ENCODE data around the gene SLC35G2.

The SLC35G2 gene

DNA sequence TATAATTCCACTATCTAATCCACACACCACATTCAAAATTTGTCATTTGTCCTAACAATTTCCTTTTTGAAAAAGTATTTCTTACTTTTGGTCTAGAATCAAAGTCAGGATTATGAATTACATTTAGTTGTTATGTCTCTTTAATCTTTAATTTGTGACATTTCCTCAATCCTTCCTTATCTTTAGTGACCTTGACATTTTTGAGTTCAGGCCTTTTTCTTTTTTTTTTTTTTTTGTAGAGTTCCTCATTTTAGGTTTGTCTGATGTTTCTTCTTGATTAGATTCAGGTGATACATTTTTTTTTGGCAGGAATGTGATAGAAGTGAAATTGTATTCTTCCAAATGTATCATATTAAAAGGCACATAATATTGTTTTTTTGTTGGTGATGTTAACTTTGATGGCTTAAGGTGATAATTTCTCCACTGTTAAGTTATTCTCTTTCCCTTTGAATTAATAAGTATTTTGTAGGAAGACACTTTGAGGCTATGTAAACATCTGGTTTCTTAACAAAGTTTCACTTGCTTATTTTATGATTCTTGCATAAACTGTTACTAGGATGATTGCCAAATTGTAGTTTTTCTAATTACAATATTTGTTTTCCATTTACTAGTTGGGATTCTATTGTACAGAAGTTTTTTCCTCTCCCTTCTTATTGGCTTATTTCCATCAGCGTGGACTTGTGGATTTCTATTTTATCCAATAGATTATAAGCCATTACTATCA, 16.3 kb downstream of the SLC35G2 start:
- H3K4me3 ChIP-seq (ENCODE audit: insufficient read length, low read depth): no peak overlapping the region
- no peak for TF ChIP-seq SUZ12 (IDR thresholded peaks at IDR 0.05; ENCODE audit: extremely low read depth, insufficient read depth, insufficient read length)
- TF ChIP-seq YY1 (IDR thresholded peaks at IDR 0.05; ENCODE audit: insufficient read depth, insufficient read length): no peak
- TF ChIP-seq ZNF274 (IDR thresholded peaks at IDR 0.05; ENCODE audit: low read depth, low read length): no peak
- H3K9me3 ChIP-seq (ENCODE audit: insufficient read depth, low read length): 0 out of 2 replicates have a peak, but pooled peaks cover 4% of the 10 kb centered on the region
- no peak overlapping the region for H3K9ac ChIP-seq (ENCODE audit: insufficient read length, low read depth)
- no peaks in the 10 kb centered on the region for H3K27me3 ChIP-seq (ENCODE audit: insufficient read depth, insufficient read length)
- H3K4me1 ChIP-seq (ENCODE audit: insufficient read depth, insufficient read length): no peaks in the 10 kb centered on the region
- H3K36me3 ChIP-seq (ENCODE audit: insufficient read depth, insufficient read length, low read length): no peaks in the 10 kb centered on the region
- no peak for DNase-seq (ENCODE audit: low read depth, low spot score)

GRCh38 chr3:136835813-136836510, 17.0 kb downstream of the SLC35G2 start:
- H3K9ac ChIP-seq (ENCODE audit: insufficient read length, low read depth): no peak overlapping the region

DNA sequence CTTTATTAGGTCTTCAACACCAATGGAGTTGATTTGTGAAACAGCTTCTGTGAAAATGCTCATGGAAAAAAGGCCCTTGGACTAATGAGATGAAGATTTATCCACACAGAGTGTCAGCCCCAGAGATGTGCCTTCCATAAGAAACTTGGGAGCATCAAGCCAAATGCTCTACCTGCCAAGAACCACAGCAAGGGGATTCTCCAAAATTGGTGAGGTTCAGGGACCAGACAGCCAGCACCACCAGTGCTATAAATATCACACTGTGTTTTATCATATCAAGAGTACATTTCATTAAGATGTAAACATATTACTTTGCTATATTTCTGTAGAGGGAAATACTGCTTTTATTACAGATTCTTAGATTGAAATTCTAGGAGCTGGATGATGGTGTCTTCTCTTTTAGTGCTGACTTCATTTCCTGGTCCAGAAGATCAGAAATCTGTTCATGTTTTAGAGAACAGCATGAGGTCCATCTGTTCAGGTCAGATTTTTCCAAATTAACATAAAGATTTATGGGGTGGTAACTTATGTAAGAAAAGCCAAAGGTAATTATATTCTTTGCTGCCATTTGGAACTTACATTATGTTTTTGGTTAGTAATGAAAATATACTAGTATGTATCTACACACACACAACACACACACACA, 17.7 kb downstream of the SLC35G2 start:
- TF ChIP-seq YY1 (IDR thresholded peaks at IDR 0.05; ENCODE audit: insufficient read depth, insufficient read length) (no peak), ZNF274 (IDR thresholded peaks at IDR 0.05; ENCODE audit: low read depth, low read length) (no peak), SUZ12 (IDR thresholded peaks at IDR 0.05; ENCODE audit: extremely low read depth, insufficient read depth, insufficient read length) (no peak)
- DNase-seq (ENCODE audit: low read depth, low spot score): no peak
- H3K4me3 ChIP-seq (ENCODE audit: insufficient read length, low read depth): no peak overlapping the region
- no peaks in the 10 kb centered on the region for H3K4me1 ChIP-seq (ENCODE audit: insufficient read depth, insufficient read length)
- no peaks in the 10 kb centered on the region for H3K27me3 ChIP-seq (ENCODE audit: insufficient read depth, insufficient read length)
- H3K9ac ChIP-seq (ENCODE audit: insufficient read length, low read depth): no peak overlapping the region
- no peaks in the 10 kb centered on the region for H3K36me3 ChIP-seq (ENCODE audit: insufficient read depth, insufficient read length, low read length)
- 0 out of 2 replicates have a peak, but pooled peaks cover 4% of the 10 kb centered on the region for H3K9me3 ChIP-seq (ENCODE audit: insufficient read depth, low read length)

More at GRCh38 chr3:136835813-136836510, 17.0 kb downstream of the SLC35G2 start:
- H3K4me3 ChIP-seq (ENCODE audit: insufficient read length, low read depth): no peak overlapping the region
- no peak for TF ChIP-seq YY1 (IDR thresholded peaks at IDR 0.05; ENCODE audit: insufficient read depth, insufficient read length)
- TF ChIP-seq SUZ12 (IDR thresholded peaks at IDR 0.05; ENCODE audit: extremely low read depth, insufficient read depth, insufficient read length): no peak
- TF ChIP-seq ZNF274 (IDR thresholded peaks at IDR 0.05; ENCODE audit: low read depth, low read length): no peak
- no peaks in the 10 kb centered on the region for H3K27me3 ChIP-seq (ENCODE audit: insufficient read depth, insufficient read length)
- no peak for DNase-seq (ENCODE audit: low read depth, low spot score)
- no peaks in the 10 kb centered on the region for H3K36me3 ChIP-seq (ENCODE audit: insufficient read depth, insufficient read length, low read length)
- 0 out of 2 replicates have a peak, but pooled peaks cover 4% of the 10 kb centered on the region for H3K9me3 ChIP-seq (ENCODE audit: insufficient read depth, low read length)
- H3K4me1 ChIP-seq (ENCODE audit: insufficient read depth, insufficient read length): no peaks in the 10 kb centered on the region

- H3K27me3 ChIP-seq (ENCODE audit: insufficient read depth, insufficient read length): no peaks in the 10 kb centered on the region
- H3K9ac ChIP-seq (ENCODE audit: insufficient read length, low read depth): no peak overlapping the region
- TF ChIP-seq SUZ12 (IDR thresholded peaks at IDR 0.05; ENCODE audit: extremely low read depth, insufficient read depth, insufficient read length) (no peak), ZNF274 (IDR thresholded peaks at IDR 0.05; ENCODE audit: low read depth, low read length) (no peak), YY1 (IDR thresholded peaks at IDR 0.05; ENCODE audit: insufficient read depth, insufficient read length) (no peak)
- H3K9me3 ChIP-seq (ENCODE audit: insufficient read depth, low read length): no peaks in the 10 kb centered on the region
- no peak overlapping the region for H3K4me3 ChIP-seq (ENCODE audit: insufficient read length, low read depth)
- no peak for DNase-seq (ENCODE audit: low read depth, low spot score)
- H3K4me1 ChIP-seq (ENCODE audit: insufficient read depth, insufficient read length): peaks cover 2% of the 10 kb centered on the region
- H3K36me3 ChIP-seq (ENCODE audit: insufficient read depth, insufficient read length, low read length): peaks cover 3% of the 10 kb centered on the region
Measured at GRCh38 chr3:136838641-136839555, 20.0 kb downstream of the SLC35G2 start.

GRCh38 chr3:136839556-136839931, 20.6 kb downstream of the SLC35G2 start:
- peaks cover 2% of the 10 kb centered on the region for H3K4me1 ChIP-seq (ENCODE audit: insufficient read depth, insufficient read length)
- no peak overlapping the region for H3K4me3 ChIP-seq (ENCODE audit: insufficient read length, low read depth)
- no peaks in the 10 kb centered on the region for H3K27me3 ChIP-seq (ENCODE audit: insufficient read depth, insufficient read length)
- peaks cover 3% of the 10 kb centered on the region for H3K36me3 ChIP-seq (ENCODE audit: insufficient read depth, insufficient read length, low read length)
- H3K9me3 ChIP-seq (ENCODE audit: insufficient read depth, low read length): no peaks in the 10 kb centered on the region
- no peak overlapping the region for H3K9ac ChIP-seq (ENCODE audit: insufficient read length, low read depth)
- TF ChIP-seq ZNF274 (IDR thresholded peaks at IDR 0.05; ENCODE audit: low read depth, low read length) (no peak), YY1 (IDR thresholded peaks at IDR 0.05; ENCODE audit: insufficient read depth, insufficient read length) (no peak), SUZ12 (IDR thresholded peaks at IDR 0.05; ENCODE audit: extremely low read depth, insufficient read depth, insufficient read length) (no peak)
- no peak for DNase-seq (ENCODE audit: low read depth, low spot score)

DNA sequence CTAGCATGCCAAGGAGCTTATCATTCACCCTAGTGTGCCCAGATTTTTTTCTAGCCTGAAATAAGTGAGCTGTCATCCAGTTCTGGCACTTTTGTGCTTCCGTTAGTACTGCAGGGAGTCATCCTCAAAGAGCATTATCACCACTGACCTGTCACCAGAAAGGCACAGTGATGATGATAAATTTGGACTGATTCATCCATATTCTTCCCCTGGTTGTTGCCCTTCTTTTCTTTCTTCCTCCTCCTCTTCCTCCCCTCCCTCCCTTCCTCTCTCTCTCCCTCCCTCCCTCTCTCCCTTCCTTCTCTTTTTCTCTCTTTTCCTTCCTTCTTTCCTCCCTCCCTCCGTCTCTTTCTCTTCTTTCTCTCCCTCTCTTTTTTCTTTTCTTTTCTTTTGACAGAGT, 21.3 kb downstream of the SLC35G2 start:
- Histone ChIP-seq H3K4me3 (ENCODE audit: insufficient read length, low read depth) (no peak overlapping the region), H3K9me3 (ENCODE audit: insufficient read depth, low read length) (no peaks in the 10 kb centered on the region), H3K36me3 (ENCODE audit: insufficient read depth, insufficient read length, low read length) (peaks cover 4% of the 10 kb centered on the region), H3K4me1 (ENCODE audit: insufficient read depth, insufficient read length) (peaks cover 2% of the 10 kb centered on the region), H3K27me3 (ENCODE audit: insufficient read depth, insufficient read length) (no peaks in the 10 kb centered on the region), H3K9ac (ENCODE audit: insufficient read length, low read depth) (no peak overlapping the region)
- no peak for DNase-seq (ENCODE audit: low read depth, low spot score)
- no peak for TF ChIP-seq YY1 (IDR thresholded peaks at IDR 0.05; ENCODE audit: insufficient read depth, insufficient read length)
- TF ChIP-seq ZNF274 (IDR thresholded peaks at IDR 0.05; ENCODE audit: low read depth, low read length): no peak

All from NT2/D1 (cell line).